HG03520 (cell line): ENCODE measurements around the gene CD300H.

Source experiments
- ATAC-seq: cut with Tn5 transposase; IDR thresholded peaks from one replicate; pipeline ENCODE4 v1.9.1; 2021; ENCODE audit warnings: mild to moderate bottlenecking, moderate library complexity; ENCODE audit not compliant: unreplicated experiment

The CD300H gene

GRCh38 chr17:74552037-74552436 is 15.3 kb downstream of the CD300H start:
- ATAC-seq = no peak

DNA sequence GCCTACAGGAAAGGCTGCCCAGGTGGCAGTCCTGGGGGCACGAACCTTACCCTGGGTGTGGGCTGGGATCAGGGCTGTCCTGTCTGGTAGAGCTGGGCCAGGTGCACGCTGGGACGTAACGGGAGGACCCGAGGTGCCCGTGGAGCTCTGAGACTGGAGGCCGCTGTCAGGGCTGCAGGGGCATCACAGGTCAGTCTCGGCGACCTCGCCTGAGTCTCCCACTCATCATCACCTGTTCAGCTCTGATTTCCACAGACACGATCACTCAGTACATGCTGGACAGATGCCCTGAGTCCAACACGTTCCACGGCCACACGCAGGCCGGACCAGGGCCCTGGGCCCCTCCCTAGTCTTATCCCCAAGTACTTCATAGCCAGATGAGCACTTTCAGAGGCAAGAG is 16.7 kb downstream of the CD300H start:
- ATAC-seq = no peak

- ATAC-seq = no peak
These were observed 18.0 kb downstream of the CD300H start for GRCh38 chr17:74549343-74549742.

DNA sequence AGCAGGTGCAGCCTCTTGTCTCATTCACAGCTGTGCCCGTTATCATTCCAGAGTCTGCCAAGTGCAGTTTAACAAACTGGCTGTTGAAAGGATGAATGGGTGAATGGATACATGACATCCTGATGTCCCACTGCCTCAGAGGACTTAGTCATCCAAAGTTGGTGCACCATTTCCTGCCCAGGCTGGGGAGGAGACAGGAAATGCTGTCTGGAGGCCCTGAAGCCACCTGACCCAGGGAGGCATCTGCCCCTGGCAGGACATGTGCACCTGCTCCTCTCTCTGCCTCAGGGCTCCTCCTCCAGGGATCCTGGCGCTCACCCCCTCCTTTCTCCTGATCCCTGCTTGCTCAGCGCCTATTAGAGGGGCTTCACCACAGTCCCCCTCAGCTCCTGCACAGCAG is 19.6 kb downstream of the CD300H start:
- no peak for ATAC-seq

DNA sequence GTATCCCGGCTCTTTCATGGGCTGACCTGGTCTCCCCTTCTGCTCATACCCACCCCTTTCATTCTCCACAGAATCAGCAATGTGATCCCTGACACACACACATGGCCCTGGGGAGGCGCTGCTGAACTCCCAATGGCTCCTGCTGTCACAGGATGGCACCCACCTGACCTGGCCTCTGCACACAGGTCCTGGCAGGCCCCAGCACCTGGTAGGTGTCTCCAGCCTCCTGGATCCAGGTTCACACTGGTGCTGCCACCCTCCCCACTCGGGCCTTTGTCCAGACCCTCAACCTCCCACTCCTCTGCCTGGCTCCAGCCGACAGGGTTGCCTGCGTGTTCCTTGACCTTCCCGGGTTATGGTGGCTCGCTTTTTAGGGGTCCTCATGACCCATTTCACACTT is 20.0 kb downstream of the CD300H start:
- ATAC-seq = no peak

GRCh38 chr17:74546586-74546985 is 20.7 kb downstream of the CD300H start:
- no peak for ATAC-seq

- no peak for ATAC-seq
These were observed 21.5 kb downstream of the CD300H start, which contains the start of gene CD300C for GRCh38 chr17:74545843-74546230. Gene CD300C (minus strand): TSS chr17:74546115. CDS start chr17:74545782, 333 bp downstream.

- ATAC-seq = no peak
These were observed 22.1 kb downstream of the CD300H start for GRCh38 chr17:74544991-74545842.

DNA sequence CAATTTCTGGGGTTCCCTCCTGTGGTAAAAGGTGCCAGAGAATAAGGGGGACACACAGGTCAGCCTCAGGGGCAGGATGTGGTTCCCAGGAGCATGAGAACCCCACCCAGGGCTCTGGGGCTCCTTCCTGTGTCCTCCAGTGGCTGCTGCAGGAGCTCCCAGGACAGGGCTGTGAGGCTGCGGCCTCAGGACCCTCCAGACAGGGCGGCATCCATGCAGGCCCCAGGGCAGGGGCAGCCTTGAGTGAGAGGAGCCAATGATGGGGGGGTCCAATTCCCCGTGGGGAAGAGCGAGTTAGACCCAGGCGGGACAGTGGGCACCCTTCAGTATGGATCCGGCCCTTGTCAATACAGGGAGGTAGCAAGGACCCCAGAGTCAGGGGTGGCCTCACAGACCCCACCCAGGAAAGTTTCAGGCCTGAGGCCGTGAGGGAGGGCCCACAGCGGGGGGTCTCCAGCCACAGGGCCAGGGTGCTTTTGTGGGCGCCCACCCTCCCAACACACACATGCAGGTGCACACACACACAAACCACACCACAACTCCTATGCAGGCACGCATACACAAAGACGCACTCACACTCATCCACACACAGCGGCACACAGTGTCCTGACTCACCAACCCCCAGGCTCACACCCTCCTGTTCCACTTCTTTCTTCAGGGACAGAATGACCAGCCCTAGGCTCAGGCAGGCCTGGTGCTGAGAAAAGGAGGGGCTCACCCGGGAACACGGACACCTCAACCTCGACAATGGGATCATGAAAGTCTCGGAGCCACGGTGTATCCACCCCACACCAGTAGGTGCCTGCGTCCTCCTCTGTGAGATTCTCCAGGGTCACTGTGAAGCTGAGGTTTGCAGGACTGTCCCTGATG is 23.2 kb downstream of the CD300H start:
- no peak for ATAC-seq

GRCh38 chr17:74543406-74543805 is 23.9 kb downstream of the CD300H start:
- ATAC-seq = no peak

DNA sequence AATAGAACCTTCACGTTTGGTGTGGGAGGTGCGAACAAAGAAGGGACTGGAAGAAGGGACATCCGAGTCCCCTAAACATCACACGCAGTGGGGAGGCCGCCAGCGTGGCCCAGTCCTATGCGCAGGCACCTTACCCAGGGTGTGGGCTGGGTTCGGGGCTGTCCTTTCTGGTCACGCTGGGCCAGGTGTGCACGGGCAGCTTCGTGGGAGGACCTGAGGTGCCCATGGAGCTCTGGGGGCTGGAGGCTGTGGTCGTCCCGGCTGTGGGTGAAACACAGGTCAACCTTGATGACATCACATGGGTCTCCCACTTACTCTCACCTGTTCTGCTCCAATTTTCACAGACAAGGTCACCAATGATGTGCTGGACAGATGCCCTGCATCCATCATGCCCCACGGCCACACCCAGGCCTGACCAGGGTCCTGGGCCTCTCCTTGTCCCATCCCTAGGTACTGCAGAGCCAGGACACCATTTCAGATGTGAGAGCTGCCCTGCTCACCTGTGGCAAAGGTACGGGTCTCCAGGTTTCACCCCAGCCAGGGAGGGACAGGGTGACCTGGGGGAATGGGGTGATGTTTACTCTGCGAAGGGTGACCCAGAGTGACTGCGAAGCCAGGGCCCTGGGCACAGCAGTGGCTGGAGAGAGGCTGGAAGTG is 24.5 kb downstream of the CD300H start:
- no peak for ATAC-seq

- ATAC-seq = no peak
These were observed 25.1 kb downstream of the CD300H start for GRCh38 chr17:74542166-74542565.

DNA sequence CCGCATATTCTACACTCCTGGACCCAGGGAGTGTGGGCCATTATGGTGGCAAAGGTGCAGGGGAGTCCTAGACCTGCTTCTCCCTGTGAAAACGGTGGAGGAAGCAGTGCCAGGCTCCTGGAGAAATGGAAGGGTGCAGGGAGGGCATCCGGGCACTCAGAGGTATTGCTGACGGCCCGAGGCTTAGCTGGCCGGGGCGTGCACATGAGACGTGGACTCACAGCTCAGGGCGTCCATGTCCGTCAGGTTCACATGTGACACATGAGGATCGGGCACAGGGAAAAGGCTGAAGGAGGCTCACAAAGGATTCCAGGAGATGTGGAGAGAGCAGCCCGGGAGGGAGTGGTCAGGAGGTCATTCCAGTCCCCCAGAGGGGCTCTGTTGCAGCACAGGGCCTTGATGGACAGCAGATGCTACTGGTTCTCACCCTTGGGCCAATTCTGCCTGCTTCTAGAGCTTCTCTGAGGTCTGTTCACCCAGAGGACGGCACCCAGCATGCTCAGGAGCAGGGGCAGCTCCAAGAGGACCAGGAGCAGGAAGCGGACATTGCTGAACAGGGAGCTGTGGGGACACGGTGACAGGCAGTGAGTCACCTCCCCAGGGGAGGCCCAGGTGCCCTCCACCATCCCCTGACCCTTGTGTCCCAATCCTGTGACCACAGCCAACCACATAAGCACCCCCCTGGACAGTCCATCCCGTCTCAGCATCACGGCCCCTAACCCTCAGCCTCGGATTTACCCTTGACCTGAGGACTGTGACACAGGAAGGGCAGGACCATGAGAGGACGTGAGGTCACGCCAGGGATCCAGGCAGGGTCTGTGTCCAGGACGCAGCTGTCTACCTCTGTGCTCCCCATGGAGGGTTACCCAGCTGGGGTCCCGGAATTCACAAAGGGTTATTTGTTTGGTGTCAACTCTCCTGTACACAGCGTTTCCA is 25.9 kb downstream of the CD300H start:
- ATAC-seq = no peak

GRCh38 chr17:74539281-74539820 is 28.0 kb downstream of the CD300H start:
- no peak for ATAC-seq

DNA sequence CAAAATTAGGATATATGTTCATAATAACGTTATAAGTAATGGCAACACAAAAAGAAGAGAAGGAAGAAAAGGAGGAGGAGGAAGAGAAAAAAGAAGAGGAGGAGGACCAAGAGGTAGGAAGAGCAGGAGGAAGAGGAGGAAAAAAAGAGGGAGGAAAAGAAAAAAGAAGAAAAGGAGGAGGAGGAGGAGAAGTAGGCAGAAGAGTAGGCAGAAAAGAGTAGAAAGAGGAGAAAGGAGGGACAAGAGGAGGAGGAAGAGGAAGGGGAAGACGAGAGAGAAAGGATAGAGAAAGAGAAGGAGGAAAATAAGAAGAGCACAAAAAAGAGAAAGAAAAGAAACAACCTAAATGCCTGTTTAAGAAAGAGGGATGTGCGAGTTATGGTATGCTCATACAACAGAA is 30.4 kb downstream of the CD300H start:
- ATAC-seq = no peak

- ATAC-seq = no peak
These were observed 35.2 kb downstream of the CD300H start for GRCh38 chr17:74532115-74532514.

- ATAC-seq = no peak
These were observed 36.0 kb downstream of the CD300H start, which contains the start of gene CD300LB for GRCh38 chr17:74531231-74531761. Gene CD300LB (minus strand): TSS chr17:74531475. CDS start chr17:74531350, 125 bp downstream.

DNA sequence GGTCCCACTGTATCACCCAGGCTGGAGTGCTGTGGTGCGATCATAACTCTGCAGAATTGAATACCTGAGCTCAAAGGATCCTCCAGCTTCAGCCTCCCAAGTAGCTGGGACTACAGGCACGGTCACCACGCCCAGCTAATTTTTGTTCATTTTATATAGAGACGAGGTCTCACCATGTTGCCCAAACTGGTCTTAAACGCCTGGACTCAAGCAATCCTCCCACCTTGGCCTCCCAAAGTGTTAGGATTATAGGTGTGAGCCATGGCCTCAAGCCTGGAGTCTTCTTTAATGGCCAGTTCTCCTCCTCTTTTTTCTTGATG is 36.5 kb downstream of the CD300H start:
- ATAC-seq = no peak

DNA sequence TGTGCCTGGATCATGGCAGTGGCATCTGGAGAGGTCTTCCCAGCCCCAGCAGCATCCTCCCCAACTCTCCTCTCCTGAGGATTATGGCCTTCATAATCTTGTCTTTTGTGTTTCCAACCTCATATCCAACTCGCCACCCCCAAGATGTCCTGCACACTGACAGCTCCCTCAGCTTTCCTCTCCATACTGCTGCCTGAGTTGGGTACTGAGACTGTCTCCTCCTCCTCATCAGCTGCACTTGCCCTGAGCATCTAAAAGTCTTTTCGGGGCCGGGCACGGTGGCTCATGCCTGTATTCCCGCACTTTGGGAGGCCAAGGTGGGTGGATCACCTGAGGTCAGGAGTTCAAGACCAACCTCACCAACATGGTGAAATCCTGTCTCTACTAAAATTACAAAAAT is 38.1 kb downstream of the CD300H start:
- no peak for ATAC-seq
